Endometrial microvascular endothelial cells (primary cell): ENCODE measurements around the gene ANOS1. TPM values are rescaled to one million over a fixed set of nuclear protein-coding genes. Genes with fewer than 3 reads are reported as not detected.

ENCODE experiments used
- in situ Hi-C: cut with HindIII; loops from 2 replicates; pipeline ENCODE4 v1.10.0; 2017; ENCODE audit warnings: low sequenced_read_pairs, low pct_unique_long_range_greater_than_20kb; ENCODE audit errors: inconsistent ontology term
- total RNA-seq: library from RNA; depleted of rRNA; stranded (reverse); fragments of >200 nt; gene quantifications from one replicate; pipeline ENCODE4 v1.2.3, GENCODE V29; 2015; ENCODE audit errors: inconsistent ontology term

ANOS1 gene
- total RNA-seq, 1 donor from 2014 or later, result 0.28 TPM

- in situ Hi-C loops, result no loop called here
Observed at GRCh38 chrX:8484360-8484949, 247.5 kb downstream of the ANOS1 start.

Other genes with a start within 250 kb of the ANOS1 start
- gene FAM9A, start 69.2 kb upstream of the ANOS1 start, total RNA-seq, result not detected